ENCODE data around the gene NR3C2.

DNA sequence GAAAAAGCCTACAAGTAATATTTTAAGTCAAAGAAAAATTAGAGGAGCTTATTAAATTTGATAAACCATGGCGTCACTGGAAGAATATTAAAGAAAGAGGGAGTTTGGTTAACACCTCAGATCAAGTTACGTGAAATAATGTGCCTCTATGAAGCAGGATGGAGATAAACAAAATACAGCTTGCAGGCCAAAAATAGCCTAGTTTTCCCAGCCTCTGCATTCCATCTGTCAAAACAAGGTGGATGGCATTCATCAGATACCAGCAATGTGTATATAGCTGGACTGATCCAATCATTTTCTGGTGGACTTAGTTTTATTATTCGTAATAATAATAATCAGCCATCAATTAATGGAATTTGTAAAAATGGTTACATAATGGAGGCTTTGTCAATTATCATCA, 230.7 kb downstream of the NR3C2 start:
- TF ChIP-seq, protein P1, sequence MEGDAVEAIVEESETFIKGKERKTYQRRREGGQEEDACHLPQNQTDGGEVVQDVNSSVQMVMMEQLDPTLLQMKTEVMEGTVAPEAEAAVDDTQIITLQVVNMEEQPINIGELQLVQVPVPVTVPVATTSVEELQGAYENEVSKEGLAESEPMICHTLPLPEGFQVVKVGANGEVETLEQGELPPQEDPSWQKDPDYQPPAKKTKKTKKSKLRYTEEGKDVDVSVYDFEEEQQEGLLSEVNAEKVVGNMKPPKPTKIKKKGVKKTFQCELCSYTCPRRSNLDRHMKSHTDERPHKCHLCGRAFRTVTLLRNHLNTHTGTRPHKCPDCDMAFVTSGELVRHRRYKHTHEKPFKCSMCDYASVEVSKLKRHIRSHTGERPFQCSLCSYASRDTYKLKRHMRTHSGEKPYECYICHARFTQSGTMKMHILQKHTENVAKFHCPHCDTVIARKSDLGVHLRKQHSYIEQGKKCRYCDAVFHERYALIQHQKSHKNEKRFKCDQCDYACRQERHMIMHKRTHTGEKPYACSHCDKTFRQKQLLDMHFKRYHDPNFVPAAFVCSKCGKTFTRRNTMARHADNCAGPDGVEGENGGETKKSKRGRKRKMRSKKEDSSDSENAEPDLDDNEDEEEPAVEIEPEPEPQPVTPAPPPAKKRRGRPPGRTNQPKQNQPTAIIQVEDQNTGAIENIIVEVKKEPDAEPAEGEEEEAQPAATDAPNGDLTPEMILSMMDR (IDR thresholded peaks at IDR 0.05; ENCODE audit: insufficient read depth, low read depth, low read length) = no peak
- no peak for TF ChIP-seq EZH2 (IDR thresholded peaks at IDR 0.05; ENCODE audit: insufficient read depth, low read length)
